Astrocyte of the hippocampus (primary cell): ENCODE measurements around the gene NBEAL2.
"Not testable (repeated sequence)": the region's sequence is repeated elsewhere in the genome, so short reads cannot be mapped to it uniquely, and the experiment has no call there.

Experiments used
- DNase-seq: peaks from one replicate; pipeline ENCODE4 v3.0.0; 2011; ENCODE audit warnings: low read depth, low spot score

NBEAL2 gene

GRCh38 chr3:46960835-46961234 is 18.6 kb upstream of the NBEAL2 start:
- DNase-seq, result no peak

- DNase-seq, result no peak
Observed at GRCh38 chr3:46962427-46962826, 17.0 kb upstream of the NBEAL2 start.

GRCh38 chr3:46962990-46963389 is 16.5 kb upstream of the NBEAL2 start:
- no peak for DNase-seq

GRCh38 chr3:46964038-46964590 is 15.4 kb upstream of the NBEAL2 start:
- not testable (repeated sequence) for DNase-seq

GRCh38 chr3:46965151-46965550 is 14.3 kb upstream of the NBEAL2 start:
- DNase-seq, result no peak

- DNase-seq, result no peak
Observed at GRCh38 chr3:46966811-46967210, 12.7 kb upstream of the NBEAL2 start.

- no peak for DNase-seq
Observed at GRCh38 chr3:46968783-46969428, 10.6 kb upstream of the NBEAL2 start.

GRCh38 chr3:46970391-46971091 is 8.9 kb upstream of the NBEAL2 start:
- DNase-seq, result no peak

- DNase-seq, result no peak
Observed at GRCh38 chr3:46971151-46971550, 8.3 kb upstream of the NBEAL2 start.

- DNase-seq, result no peak
Observed at GRCh38 chr3:46971742-46972141, 7.7 kb upstream of the NBEAL2 start.

GRCh38 chr3:46972396-46972795 is 7.1 kb upstream of the NBEAL2 start:
- DNase-seq, result no peak

- DNase-seq, result no peak
Observed at GRCh38 chr3:46974421-46975171, 4.9 kb upstream of the NBEAL2 start.

- DNase-seq, result peak; percentile 99
Observed at GRCh38 chr3:46976326-46977190, 2.9 kb upstream of the NBEAL2 start, which contains the start of gene CCDC12. CCDC12 (minus strand) TSS chr3:46976745; CDS start chr3:46976732, 13 bp downstream.

GRCh38 chr3:46977811-46978195 is 1.7 kb upstream of the NBEAL2 start:
- no peak for DNase-seq

GRCh38 chr3:46978381-46978780 is 1.1 kb upstream of the NBEAL2 start:
- no peak for DNase-seq

GRCh38 chr3:46979958-46980497 is 562 bp downstream of the NBEAL2 start:
- peak; percentile 31 for DNase-seq

- DNase-seq, result no peak
Observed at GRCh38 chr3:46981932-46982471, 2.5 kb downstream of the NBEAL2 start.

- no peak for DNase-seq
Observed at GRCh38 chr3:46982546-46982945, 3.1 kb downstream of the NBEAL2 start.

- DNase-seq, result no peak
Observed at GRCh38 chr3:46984591-46985459, 5.4 kb downstream of the NBEAL2 start.

- no peak for DNase-seq
Observed at GRCh38 chr3:46985588-46985987, 6.1 kb downstream of the NBEAL2 start.
